ENCODE data around the gene ADORA3. TPM values are rescaled to one million over a fixed set of nuclear protein-coding genes. Genes with fewer than 3 reads are reported as not detected.

ADORA3 gene
- total and polyA plus RNA-seq, 10 of the 15 experiments (the other 5 are each of a cell fraction or from before 2014, with no cell fraction given) = 0.14 to 0.29 (median 0.18) TPM; not detected in 2

GRCh38 chr1:111506561-111506960 is 3.1 kb upstream of the ADORA3 start:
- Histone ChIP-seq H3K79me2 (ENCODE audit: control insufficient read depth, insufficient read depth, low read length) (peaks cover 2% of the 10 kb centered on the region; the same call in 1 of the 2 replicates), H3K36me3 (ENCODE audit: control insufficient read depth in 2 of 2, insufficient read depth in 2 of 2, low read length in 1 of 2) (no peaks in the 10 kb centered on the region), H3K27ac (ENCODE audit: control insufficient read depth, insufficient read depth) (peak overlapping the region; percentile 87), H3K4me2 (ENCODE audit: control insufficient read depth, insufficient read depth) (no peak overlapping the region), H3K4me1 (ENCODE audit: control insufficient read depth, insufficient read depth, low read length) (peaks cover 58% of the 10 kb centered on the region), H3K9me3 (replicated peaks; ENCODE audit: control insufficient read depth, insufficient read depth, low read length) (no peaks in the 10 kb centered on the region), H2AFZ (ENCODE audit: control insufficient read depth, low read depth, low read length) (peak overlapping the region; percentile 66), H3K4me3 (peak overlapping the region; percentile 39; the same call in 1 of the 2 replicates), H3K27me3 (replicated peaks in 1 of 2; ENCODE audit: control insufficient read depth in 2 of 2, insufficient read depth in 2 of 2, low read length in 1 of 2) (no peaks in the 10 kb centered on the region), H4K20me1 (ENCODE audit: control insufficient read depth, insufficient read depth) (no peaks in the 10 kb centered on the region), H3K9ac (ENCODE audit: control insufficient read depth, insufficient read depth, low read length) (peak overlapping the region; percentile 48)
- in situ Hi-C loops (cut with MboI) (loop anchor here (5.0 to 10.0 kb wide), 2 partner anchors 141 to 248 kb away; partner anchors contain the start of gene DDX20), intact Hi-C loops (cut with micrococcal nuclease; ENCODE audit: unreplicated experiment) (loop anchor here (2.0 to 5.0 kb wide), 3 partner anchors 59 to 284 kb away; partner anchors contain the start of genes ATP5PB and WDR77)
- 0% methylated on average over 2 of the region's 2 CpGs for WGBS (ENCODE audit: insufficient coverage, insufficient replicate concordance, low lambda C conversion rate, missing lambda C conversion rate)
- SMC1A ChIA-PET (ENCODE audit: uncharacterized antibody, unreplicated experiment) = interaction anchor here (1.1 to 8.2 kb wide), 35 partner anchors 10 to 283 kb away, joined by 3 to 128 read pairs (median 14); partner anchors contain the start of genes INKA2 and RAP1A
- no TSS peak for BruUV-seq (replicated peaks)
- DNase-seq (ENCODE audit: low read depth, low spot score) (no peak), ATAC-seq (no peak), FAIRE-seq (no peak)
- CTCF ChIA-PET = interaction anchor here (0.7 to 6.9 kb wide), 28 partner anchors 10 to 476 kb away, joined by 3 to 109 read pairs (median 23); partner anchors contain the start of genes ATP5PB and WDR77
- TF ChIP-seq ETV6 (conservative IDR thresholded peaks at IDR 0.05 in 1 of 2, IDR thresholded peaks at IDR 0.05 in 1 of 2; ENCODE audit: borderline replicate concordance in 1 of 2, low read depth in 1 of 2) = no peak
- TF ChIP-seq RFX5 (IDR thresholded peaks at IDR 0.05; ENCODE audit: low read depth, low read length) = no peak
- no peak for TF ChIP-seq IRF3 (IDR thresholded peaks at IDR 0.05)
- no peak for TF ChIP-seq TCF12 (IDR thresholded peaks at IDR 0.05; ENCODE audit: low read depth, low read length)
- TF ChIP-seq SMAD5 (IDR thresholded peaks at IDR 0.05; ENCODE audit: low read depth) = no peak
- TF ChIP-seq SKIL (IDR thresholded peaks at IDR 0.05; ENCODE audit: low read depth, poor library complexity, severe bottlenecking) = no peak
- no peak for TF ChIP-seq RBBP5 (conservative IDR thresholded peaks at IDR 0.05)
- TF ChIP-seq ATF2 (IDR thresholded peaks at IDR 0.05; ENCODE audit: low read length) = no peak
- no peak for TF ChIP-seq KDM1A (IDR thresholded peaks at IDR 0.05; ENCODE audit: borderline replicate concordance)
- no peak for TF ChIP-seq KLF5 (IDR thresholded peaks at IDR 0.05; ENCODE audit: partially characterized antibody)
- no peak for TF ChIP-seq E2F8 (IDR thresholded peaks at IDR 0.05; ENCODE audit: low read depth, partially characterized antibody)
- no peak for TF ChIP-seq MYC (IDR thresholded peaks at IDR 0.05; ENCODE audit: insufficient read depth, insufficient read length, insufficient replicate concordance, low read length, severe bottlenecking)
- TF ChIP-seq MEF2B (IDR thresholded peaks at IDR 0.05; ENCODE audit: partially characterized antibody, poor library complexity, severe bottlenecking) = no peak
- POLR2A ChIA-PET = interaction anchor here (0.6 to 2.8 kb wide), 14 partner anchors 9 to 283 kb away, joined by 3 to 15 read pairs (median 4); partner anchors contain the start of gene DDX20
- RAD21 ChIA-PET (ENCODE audit: unreplicated experiment) = interaction anchor here (0.6 to 4.6 kb wide), 28 partner anchors 11 to 283 kb away, joined by 3 to 105 read pairs (median 17); partner anchors contain the start of genes ATP5PB, C1orf162, DDX20 and INKA2
